ENCODE results near the gene RAPGEF5. TPM values are rescaled to one million over a fixed set of nuclear protein-coding genes. Genes with fewer than 3 reads are reported as not detected.
A peak's percentile ranks its signal among the peaks of the same experiment; 100 is the strongest.

RAPGEF5 gene
- total and polyA plus RNA-seq, 12 donors, result 5.1 to 87.0 (median 26.0) TPM

DNA sequence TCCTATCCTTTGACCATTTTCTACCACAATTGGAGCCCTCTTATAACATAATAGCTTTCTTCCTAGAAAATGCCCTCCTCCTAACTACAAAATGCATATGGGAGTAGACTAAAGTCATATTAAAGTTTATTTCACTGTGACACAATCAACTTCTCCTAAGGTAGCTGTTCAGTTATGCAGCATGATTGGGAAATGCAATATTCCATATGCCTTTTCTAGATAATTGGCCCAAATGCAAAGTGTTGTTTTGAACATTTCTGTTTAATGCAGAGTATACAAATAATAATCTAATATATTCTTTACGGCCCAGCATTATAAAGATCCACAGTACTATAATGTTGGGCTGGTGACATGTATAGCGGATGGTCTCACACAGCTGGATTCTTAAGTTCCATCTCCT, 205.1 kb downstream of the RAPGEF5 start:
- Histone ChIP-seq H3K36me3 (replicated peaks in 1 of 2) (peaks cover 0 to 21% of the 10 kb centered on the region in 2 donors), H3K27ac (no peak overlapping the region), H3K27me3 (no peaks in the 10 kb centered on the region), H3K9me3 (replicated peaks in 1 of 3) (no peaks in the 10 kb centered on the region), H3K4me3 (no peak overlapping the region), H3K4me1 (replicated peaks in 1 of 2) (no peaks in the 10 kb centered on the region)
- TF ChIP-seq, protein P1, sequence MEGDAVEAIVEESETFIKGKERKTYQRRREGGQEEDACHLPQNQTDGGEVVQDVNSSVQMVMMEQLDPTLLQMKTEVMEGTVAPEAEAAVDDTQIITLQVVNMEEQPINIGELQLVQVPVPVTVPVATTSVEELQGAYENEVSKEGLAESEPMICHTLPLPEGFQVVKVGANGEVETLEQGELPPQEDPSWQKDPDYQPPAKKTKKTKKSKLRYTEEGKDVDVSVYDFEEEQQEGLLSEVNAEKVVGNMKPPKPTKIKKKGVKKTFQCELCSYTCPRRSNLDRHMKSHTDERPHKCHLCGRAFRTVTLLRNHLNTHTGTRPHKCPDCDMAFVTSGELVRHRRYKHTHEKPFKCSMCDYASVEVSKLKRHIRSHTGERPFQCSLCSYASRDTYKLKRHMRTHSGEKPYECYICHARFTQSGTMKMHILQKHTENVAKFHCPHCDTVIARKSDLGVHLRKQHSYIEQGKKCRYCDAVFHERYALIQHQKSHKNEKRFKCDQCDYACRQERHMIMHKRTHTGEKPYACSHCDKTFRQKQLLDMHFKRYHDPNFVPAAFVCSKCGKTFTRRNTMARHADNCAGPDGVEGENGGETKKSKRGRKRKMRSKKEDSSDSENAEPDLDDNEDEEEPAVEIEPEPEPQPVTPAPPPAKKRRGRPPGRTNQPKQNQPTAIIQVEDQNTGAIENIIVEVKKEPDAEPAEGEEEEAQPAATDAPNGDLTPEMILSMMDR (IDR thresholded peaks at IDR 0.05), result no peak
- no peak for TF ChIP-seq POLR2A (IDR thresholded peaks at IDR 0.05)
- DNase-seq, result no peak
- intact Hi-C loops (cut with DNase I), result no loop called here
- WGBS, 4 donors, result 95 to 97% (median 96%) methylated on average over 2 of the region's 2 CpGs

DNA sequence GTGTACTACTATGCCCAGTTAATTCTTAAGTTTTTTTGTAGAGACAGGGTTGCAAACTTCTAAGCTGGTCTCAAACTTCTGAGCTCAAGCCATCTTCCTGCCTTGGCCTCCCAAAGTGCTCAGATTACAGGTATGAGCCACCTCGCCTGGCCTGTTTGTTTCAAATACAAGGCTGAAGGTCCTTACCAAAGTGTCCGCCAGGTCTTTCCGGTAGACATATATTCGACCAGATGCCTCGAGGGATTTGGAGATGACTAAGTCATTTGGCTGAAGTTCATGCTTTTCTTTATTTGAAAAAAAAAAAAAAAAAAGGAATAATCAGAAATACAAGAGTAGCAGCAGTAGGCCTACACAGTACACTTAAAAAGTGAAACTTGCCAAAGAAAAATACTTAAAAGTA, 206.7 kb downstream of the RAPGEF5 start:
- H3K27me3 ChIP-seq, result no peaks in the 10 kb centered on the region
- DNase-seq, result no peak
- 53 to 62% (median 60%) methylated on average over 5 of the region's 5 CpGs for WGBS, 4 donors
- TF ChIP-seq, protein P1 (IDR thresholded peaks at IDR 0.05), result no peak
- TF ChIP-seq POLR2A (IDR thresholded peaks at IDR 0.05), result no peak
- no peak overlapping the region for H3K27ac ChIP-seq
- no peaks in the 10 kb centered on the region for H3K9me3 ChIP-seq (replicated peaks in 1 of 3)
- peaks cover 0 to 10% of the 10 kb centered on the region in 2 donors for H3K36me3 ChIP-seq (replicated peaks in 1 of 2)
- no peaks in the 10 kb centered on the region for H3K4me1 ChIP-seq (replicated peaks in 1 of 2)
- H3K4me3 ChIP-seq, result no peak overlapping the region
- intact Hi-C loops (cut with DNase I), result no loop called here

DNA sequence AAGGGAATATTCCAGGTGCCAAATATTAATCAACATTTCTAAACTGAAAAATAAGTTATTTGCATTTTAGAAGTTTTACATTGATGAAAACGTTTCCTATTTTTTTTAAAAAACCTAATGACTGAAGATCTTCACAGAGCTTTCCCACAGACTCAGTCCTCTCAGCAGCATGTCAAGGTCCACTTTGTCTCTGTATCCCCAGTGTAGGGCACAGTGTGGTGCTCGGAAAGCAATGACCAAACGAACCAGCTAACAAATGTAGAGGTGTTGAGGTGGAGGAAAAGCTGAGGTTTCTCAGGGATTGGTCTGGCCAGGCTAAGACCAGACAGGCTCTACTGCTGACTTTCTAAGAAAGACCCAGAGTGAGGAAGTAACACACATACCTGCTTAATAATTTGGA, 209.1 kb downstream of the RAPGEF5 start:
- intact Hi-C loops (cut with DNase I), result no loop called here
- Histone ChIP-seq H3K36me3 (replicated peaks in 1 of 2) (peaks cover 0 to 10% of the 10 kb centered on the region in 2 donors), H3K9me3 (replicated peaks in 1 of 3) (no peaks in the 10 kb centered on the region), H3K27ac (no peak overlapping the region), H3K4me1 (replicated peaks in 1 of 2) (no peaks in the 10 kb centered on the region), H3K4me3 (no peak overlapping the region), H3K27me3 (no peaks in the 10 kb centered on the region)
- no peak for DNase-seq
- 67 to 78% (median 73%) methylated on average over 3 of the region's 3 CpGs for WGBS, 4 donors
- TF ChIP-seq, protein P1 (IDR thresholded peaks at IDR 0.05), result no peak
- no peak for TF ChIP-seq POLR2A (IDR thresholded peaks at IDR 0.05)

DNA sequence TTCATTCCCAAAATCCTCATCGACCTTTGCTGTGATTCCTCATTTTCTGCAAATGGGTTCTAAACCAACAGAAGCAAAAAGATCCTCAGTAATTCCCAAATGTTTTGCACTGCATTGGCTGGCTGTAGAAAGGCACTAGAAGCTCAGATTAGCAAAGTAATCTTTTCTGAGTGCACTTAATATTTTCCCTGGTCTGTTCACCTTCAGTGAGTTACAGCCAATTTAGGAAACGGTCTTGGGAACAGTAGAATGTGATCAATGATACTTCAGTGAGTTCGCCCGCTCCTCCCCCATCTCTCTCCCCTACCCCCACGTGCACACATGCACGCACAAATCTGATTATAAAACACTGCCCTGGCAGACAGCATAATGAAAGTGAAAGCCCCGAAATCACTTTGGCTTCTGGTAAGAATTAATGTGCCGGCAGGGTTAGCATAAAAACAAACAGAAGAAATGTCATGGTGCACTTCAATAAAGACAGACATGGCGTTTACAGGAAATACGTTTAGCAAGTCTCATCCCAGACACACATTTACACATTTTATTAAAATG, 209.9 kb downstream of the RAPGEF5 start:
- TF ChIP-seq, protein P1 (IDR thresholded peaks at IDR 0.05), result no peak
- TF ChIP-seq POLR2A (IDR thresholded peaks at IDR 0.05), result no peak
- Histone ChIP-seq H3K27ac (peak overlapping the region in 1 of 5 donors; percentile 25), H3K9me3 (replicated peaks in 1 of 3) (no peaks in the 10 kb centered on the region), H3K27me3 (no peaks in the 10 kb centered on the region), H3K4me3 (peak overlapping the region in 1 of 4 donors; percentile 29), H3K4me1 (replicated peaks in 1 of 2) (no peaks in the 10 kb centered on the region), H3K36me3 (replicated peaks in 1 of 2) (peaks cover 0 to 13% of the 10 kb centered on the region in 2 donors)
- intact Hi-C loops (cut with DNase I), result no loop called here
- WGBS, 4 donors, result 32 to 51% (median 46%) methylated on average over 10 of the region's 10 CpGs
- DNase-seq, result peak in 2 of 7 donors; percentile 18 to 64
